ENCODE results near the gene DNAH17.

DNA sequence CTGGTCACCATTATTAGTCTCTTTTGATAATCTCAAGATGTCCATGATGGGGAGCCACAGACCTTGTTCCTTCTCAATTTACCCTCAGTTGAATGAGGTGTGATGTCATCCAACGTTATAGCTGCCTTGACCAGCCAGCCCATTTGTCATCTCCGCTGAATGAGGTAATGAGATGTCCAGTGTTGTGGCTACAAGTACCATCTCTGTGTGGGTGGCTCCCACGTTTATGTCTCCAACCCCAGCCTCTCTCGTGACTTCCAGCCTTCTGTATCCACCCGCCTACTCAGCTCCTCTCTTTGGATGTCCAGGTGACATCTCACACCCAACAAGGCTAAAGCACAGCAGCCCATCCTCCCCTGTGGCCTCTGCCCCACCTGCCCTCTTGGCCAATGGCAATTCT, 18.2 kb downstream of the DNAH17 start:
- TF ChIP-seq, protein P1, sequence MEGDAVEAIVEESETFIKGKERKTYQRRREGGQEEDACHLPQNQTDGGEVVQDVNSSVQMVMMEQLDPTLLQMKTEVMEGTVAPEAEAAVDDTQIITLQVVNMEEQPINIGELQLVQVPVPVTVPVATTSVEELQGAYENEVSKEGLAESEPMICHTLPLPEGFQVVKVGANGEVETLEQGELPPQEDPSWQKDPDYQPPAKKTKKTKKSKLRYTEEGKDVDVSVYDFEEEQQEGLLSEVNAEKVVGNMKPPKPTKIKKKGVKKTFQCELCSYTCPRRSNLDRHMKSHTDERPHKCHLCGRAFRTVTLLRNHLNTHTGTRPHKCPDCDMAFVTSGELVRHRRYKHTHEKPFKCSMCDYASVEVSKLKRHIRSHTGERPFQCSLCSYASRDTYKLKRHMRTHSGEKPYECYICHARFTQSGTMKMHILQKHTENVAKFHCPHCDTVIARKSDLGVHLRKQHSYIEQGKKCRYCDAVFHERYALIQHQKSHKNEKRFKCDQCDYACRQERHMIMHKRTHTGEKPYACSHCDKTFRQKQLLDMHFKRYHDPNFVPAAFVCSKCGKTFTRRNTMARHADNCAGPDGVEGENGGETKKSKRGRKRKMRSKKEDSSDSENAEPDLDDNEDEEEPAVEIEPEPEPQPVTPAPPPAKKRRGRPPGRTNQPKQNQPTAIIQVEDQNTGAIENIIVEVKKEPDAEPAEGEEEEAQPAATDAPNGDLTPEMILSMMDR (IDR thresholded peaks at IDR 0.05) = no peak
- TF ChIP-seq EZH2 (IDR thresholded peaks at IDR 0.05; ENCODE audit: borderline replicate concordance, insufficient read depth, low read depth, low read length, poor library complexity, severe bottlenecking) = no peak
